Hippocampal formation (tissue), 2 donors: ENCODE data around the gene B3GAT3.
"Not testable (repeated sequence)": the region's sequence is repeated elsewhere in the genome, so short reads cannot be mapped to it uniquely, and the experiment has no call there.

ENCODE experiments used
- DNase-seq, 2 donors: peaks; one replicate each; lab custom pipeline; 2025; lab: John Stamatoyannopoulos, UW

Gene B3GAT3

DNA sequence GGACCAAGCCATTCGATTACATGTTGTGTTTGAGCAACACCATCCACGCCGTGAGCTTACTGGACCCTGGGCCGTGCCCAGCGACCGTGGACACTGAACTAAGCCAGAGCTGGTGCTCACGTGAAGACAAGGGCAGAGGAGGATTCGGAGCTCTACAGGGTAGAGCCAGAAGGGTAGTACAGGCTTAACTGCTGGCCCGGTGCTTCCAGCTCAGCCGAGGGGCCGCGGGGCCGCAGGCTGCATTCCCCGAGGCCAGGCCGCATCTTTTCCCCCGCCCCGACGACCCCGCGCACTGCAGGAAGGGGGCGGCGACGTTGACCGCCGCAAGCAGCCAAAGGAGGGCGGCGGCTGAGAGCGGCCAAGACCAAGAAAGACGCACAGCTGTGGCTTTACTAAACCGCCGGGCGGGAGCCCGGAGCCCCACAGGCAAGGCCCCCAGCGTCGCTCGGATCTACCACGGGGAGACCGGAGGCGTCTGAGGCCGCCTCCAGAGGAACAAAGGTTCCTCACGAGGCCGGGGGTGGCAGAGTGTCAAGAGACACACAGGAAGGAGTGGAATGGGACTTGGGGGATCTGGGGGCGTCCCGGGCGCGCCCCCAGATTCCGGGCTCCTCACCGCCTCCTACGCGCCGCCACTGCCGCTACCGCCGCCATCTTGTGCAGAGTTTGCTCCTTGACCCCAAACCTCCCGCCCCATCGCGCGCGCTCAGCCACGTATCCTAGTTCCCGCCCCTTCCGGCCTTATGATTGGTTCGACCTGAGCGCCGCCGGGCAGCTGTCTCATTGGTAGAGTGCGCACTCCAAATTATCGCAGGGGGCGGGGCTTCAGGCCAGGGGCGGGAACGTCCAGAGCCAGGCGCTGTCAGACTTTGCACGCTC, 24.4 kb upstream of the B3GAT3 start, which contains the start of gene GANAB:
TSS of gene GANAB (minus strand) at position 668 of the 879 bp plus-strand sequence. CDS start at position 654, 14 bp downstream.
- DNase-seq: peak; percentile 98 to 99

- no peak for DNase-seq
Observed at GRCh38 chr11:62645671-62645945, 23.8 kb upstream of the B3GAT3 start.

DNA sequence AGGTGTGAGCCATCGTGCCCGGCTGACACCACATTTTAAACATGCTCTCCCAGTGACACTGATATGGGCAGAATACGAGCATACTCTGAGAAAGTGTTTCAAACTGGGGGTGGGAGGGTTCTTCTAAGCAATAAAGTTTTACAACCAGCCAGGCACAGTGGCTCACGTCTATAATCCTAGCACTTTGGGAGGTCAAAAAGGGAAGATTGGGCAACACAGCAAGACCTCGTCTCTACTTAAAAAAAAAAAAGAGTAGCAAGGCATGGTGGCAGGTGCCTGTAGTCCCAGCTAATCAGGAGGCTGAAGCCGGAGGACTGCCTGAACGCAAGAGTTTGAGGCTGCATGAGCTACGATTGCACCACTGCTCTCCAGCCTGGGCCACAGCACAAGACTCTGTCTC, 22.4 kb upstream of the B3GAT3 start:
- DNase-seq: no peak

DNA sequence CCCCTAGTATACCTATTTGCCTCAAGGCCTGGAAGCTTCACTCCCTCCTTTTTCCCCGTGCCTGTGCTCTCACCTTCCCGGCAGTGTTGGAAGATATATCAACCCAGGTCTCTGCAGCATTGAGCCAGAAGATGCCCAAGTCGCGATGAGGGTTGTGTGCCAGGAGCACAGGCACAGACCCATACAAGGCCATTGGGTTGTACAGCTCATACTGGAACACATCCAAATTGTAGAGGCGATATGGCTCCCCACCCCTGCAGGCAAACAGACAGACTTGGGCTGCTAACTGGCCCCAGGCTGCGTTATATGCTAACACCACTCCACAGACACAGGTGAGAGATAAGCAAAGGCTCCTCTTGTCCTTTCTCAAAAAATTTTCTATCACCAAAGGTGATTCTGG, 10.7 kb upstream of the B3GAT3 start:
- no peak for DNase-seq

DNA sequence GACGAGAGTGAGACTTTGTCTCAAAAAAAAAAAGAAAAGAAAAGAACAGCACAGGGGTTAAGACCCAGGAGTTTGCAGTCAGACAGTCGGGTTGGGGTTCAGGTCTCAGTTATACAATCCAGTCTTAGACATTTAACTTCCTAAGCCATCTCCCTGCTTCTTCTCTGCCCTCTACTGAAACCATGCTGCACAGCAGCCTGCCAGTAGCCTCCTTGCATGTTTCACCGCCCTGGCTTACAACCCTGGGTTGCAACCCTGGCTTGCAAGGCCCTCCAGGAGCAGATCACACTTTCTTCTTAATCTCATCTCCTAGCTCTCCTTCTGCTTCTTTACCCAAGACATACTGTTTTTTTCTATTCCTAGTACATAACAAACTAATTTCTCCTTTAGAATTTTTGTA, 5.9 kb upstream of the B3GAT3 start:
- DNase-seq: no peak

- DNase-seq: no peak
Observed at GRCh38 chr11:62622476-62623089, 797 bp upstream of the B3GAT3 start.

DNA sequence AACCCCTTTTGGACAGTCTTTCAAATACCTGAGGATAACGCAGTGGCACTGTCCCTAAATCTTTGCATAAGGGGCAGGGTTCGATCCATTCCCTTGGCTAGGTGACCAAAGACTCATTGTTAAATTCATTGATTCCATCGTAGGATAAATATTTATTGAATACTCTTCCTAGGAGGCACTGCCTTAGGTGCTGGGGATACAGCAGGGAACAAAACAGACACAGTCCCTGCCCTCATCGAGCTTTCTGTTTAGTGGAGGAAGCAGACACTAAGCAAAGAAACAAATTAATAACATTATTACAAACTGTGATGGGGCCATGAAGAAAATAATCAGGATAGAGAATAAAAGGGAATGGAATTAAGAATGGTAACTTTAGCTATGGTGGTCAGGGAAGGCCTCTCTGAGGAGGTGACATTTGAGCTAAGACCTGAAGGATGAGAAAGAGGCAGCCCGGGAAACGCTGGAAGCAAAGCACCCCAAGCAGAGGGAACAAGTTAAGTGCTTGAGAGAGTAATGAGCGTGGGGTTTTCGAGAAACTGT, 689 bp downstream of the B3GAT3 start:
- no peak for DNase-seq

DNA sequence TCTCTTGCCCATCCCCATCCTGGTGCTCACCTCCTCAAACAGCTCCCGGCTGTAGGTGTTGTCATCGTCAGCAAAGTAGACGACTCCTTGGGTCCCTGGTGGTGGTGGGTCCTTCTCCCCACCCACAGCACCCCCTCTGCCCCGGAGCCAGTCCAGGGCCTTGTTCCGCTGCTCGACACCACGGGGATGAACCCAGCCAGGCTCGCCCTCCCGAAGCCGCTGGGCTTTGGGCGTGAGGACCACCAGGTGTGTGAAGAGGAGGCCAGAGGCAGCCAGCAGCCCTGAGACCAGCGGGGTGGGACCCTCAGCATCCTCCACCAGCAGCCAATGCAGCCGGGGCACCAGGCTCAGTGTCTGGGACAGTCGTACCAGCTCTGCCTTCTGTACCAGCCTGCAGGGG, 4.8 kb downstream of the B3GAT3 start:
- DNase-seq: not testable (repeated sequence)

DNA sequence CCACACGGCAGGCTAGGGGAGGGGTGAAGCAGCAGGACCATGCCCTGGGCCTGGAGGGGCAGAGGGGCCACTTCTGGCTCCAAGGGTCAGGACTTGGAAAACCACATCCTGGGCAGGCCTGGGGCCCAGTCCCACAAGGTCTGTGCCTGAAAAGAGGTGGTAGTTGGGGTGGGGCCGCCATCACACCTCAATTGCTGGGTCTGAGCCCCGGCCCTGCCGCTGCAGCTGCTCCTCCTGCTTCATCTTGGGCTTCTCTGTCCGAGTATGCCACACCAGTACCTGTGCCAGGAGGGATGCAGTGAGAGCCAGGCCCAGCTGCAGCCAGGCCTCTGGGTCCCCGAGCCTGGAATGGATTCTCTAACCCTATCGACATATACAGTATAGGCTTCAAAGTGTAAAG, 6.3 kb downstream of the B3GAT3 start:
- DNase-seq: no peak

DNA sequence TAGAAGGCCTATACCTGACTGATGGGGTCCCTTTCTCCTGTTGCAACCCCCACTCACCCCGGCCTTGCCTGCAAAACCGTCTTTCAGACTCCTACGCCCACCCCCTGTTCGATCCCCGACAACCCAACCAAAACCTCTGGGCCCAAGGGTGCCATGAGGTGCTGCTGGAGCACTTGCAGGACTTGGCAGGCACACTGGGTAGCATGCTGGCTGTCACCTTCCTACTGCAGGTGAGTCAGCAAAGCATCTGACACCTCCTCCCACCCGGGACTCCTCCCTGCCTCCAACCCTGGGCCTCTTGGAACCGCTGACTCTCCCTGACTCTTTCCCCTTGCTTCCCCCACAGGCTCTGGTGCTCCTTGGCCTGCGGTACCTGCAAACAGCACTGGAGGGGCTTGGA, 7.5 kb downstream of the B3GAT3 start:
- no peak for DNase-seq

DNA sequence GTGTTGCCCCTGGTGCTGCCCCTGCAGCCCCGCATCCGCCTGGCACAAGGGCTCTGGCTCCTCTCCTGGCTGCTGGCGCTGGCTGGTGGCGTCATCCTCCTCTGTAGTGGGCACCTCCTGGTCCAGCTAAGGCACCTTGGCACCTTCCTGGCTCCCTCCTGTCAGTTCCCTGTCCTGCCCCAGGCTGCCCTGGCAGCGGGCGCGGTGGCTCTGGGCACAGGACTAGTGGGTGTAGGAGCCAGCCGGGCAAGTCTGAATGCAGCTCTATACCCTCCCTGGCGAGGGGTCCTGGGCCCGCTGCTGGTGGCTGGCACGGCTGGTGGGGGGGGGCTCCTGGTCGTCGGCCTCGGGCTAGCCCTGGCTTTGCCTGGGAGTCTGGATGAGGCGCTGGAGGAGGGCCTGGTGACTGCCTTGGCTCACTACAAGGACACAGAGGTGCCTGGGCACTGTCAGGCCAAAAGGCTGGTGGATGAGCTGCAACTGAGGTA, 8.5 kb downstream of the B3GAT3 start:
- DNase-seq: no peak

GRCh38 chr11:62612366-62613290, 9.2 kb downstream of the B3GAT3 start, which contains the start of the genes EML3 and ROM1:
Gene EML3 (minus strand): TSS chr11:62612775. CDS start chr11:62612457, 318 bp downstream.
Gene ROM1 (plus strand): TSS chr11:62613257. CDS start chr11:62613282, 25 bp downstream.
- peak; percentile 79 to 87 for DNase-seq

GRCh38 chr11:62611705-62612365, 10.0 kb downstream of the B3GAT3 start:
- no peak for DNase-seq

DNA sequence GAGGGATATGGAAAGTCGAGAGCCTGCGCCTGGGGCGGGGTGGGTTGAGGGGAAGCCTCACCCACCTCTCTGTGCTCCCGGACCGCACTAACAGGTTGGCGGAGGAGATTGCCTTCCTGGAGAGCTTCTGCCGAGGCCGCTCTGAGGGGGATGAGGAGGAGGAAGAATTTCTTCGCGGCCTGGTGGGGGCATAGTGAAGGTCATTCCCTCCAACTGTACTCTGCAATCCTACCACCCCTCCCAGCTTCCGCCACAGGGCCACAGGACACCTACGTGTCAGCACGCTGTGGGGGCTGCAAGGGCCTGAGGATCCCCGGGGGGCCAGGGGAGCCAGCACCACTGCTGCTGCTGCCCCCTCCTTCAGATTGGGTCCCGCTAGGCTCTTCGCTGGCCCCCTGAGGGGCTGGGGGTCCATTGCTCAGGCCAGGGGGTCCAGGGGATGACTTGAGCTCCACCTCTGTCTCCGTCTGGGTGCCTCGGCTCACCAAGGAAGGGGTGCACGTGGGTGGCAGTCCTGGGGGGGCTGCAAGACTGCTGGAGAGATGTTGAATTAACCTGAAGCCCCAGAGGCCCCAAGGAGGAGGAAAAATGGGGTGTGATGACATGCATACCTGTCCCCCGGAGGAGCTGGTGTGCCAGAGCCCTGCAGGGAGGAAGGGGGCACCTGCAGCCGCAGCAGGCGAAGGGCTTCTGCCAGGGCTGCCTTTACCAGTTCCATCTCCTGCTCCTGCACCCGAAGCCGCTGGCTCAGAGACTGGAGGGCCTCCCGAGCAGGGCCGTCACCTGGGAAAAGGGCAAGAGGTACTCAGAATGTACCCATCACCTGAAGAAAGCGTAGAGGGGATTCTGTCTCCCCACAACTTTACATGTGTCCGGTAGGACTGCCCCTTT, 10.7 kb downstream of the B3GAT3 start:
- DNase-seq: no peak

- no peak for DNase-seq
Observed at GRCh38 chr11:62610403-62610802, 11.4 kb downstream of the B3GAT3 start.

GRCh38 chr11:62608776-62609175, 13.0 kb downstream of the B3GAT3 start:
- no peak for DNase-seq

DNA sequence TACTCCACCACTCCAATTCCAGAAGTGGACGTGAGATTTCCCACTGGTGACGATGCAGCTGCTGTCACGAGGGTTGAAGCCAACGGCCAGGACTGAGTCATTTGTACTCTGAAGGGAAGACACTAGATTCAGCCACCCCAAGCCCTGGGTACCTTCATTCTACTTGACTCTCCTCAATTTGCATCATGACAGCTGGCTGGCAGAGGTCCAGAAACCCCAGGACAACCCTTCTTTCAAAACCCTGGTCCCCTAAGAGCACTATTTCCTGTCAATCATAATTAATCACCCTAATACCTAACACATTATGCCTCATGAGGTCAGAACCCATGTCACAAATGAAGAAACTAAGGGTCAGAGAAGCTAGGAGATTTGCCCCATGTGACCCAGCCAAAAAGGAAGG, 14.1 kb downstream of the B3GAT3 start:
- DNase-seq: no peak

- no peak for DNase-seq
Observed at GRCh38 chr11:62605902-62606301, 15.9 kb downstream of the B3GAT3 start.

DNA sequence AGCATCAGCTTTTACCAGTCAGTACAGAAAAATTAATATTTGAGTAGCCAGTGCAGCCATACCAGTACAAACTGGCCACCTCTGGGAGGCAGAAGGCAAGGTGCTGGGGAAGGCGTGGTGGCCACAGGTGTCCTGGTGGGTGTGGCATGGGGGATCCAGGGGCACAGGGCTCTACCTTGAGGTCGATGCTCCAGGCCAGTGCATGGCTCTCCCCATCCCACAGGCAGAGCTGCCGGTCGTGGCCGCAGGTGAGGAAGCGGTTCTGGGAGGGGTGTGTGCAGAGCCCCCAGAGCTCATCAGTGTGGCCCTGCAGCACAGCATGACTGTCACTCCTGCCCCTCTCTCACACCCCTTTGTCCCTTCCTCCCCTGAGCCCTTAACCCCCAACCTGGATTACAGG, 16.3 kb downstream of the B3GAT3 start:
- DNase-seq: no peak

- no peak for DNase-seq
Observed at GRCh38 chr11:62604460-62605120, 17.2 kb downstream of the B3GAT3 start.
